Measurements from ENCODE around the gene GNAQ.

- TF ChIP-seq SMC3 (IDR thresholded peaks at IDR 0.05; ENCODE audit: low read depth, low read length) (0 out of 2 replicates have a peak, but pooled peaks have one; percentile 13), POLR2AphosphoS5 (IDR thresholded peaks at IDR 0.05; ENCODE audit: low read depth, low read length) (peak; percentile 79), EP300 (IDR thresholded peaks at IDR 0.05; ENCODE audit: borderline replicate concordance in 1 of 2, low read depth in 1 of 2, low read length in 1 of 2) (peak; percentile 80 to 98), TAF1 (IDR thresholded peaks at IDR 0.05; ENCODE audit: borderline replicate concordance, low read depth, low read length) (no peak)
- TF ChIP-seq, protein P1, sequence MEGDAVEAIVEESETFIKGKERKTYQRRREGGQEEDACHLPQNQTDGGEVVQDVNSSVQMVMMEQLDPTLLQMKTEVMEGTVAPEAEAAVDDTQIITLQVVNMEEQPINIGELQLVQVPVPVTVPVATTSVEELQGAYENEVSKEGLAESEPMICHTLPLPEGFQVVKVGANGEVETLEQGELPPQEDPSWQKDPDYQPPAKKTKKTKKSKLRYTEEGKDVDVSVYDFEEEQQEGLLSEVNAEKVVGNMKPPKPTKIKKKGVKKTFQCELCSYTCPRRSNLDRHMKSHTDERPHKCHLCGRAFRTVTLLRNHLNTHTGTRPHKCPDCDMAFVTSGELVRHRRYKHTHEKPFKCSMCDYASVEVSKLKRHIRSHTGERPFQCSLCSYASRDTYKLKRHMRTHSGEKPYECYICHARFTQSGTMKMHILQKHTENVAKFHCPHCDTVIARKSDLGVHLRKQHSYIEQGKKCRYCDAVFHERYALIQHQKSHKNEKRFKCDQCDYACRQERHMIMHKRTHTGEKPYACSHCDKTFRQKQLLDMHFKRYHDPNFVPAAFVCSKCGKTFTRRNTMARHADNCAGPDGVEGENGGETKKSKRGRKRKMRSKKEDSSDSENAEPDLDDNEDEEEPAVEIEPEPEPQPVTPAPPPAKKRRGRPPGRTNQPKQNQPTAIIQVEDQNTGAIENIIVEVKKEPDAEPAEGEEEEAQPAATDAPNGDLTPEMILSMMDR (IDR thresholded peaks at IDR 0.05): no peak
Measured at GRCh38 chr9:77712533-77713130, 319.0 kb downstream of the GNAQ start.

Measured in SK-N-SH (cell line).